BLaER1 treated with 17β-estradiol and CSF1 and Interleukin-3, amounts not matched to agents 10 nM and 100 nM (cell line): Measurements from ENCODE around the gene GMDS.

Experiments used
- H3K27ac ChIP-seq, 11 experiments: shearing (Covaris generic); formaldehyde crosslinking; 2 replicates each; pipeline ENCODE4 v1.8.1; 2022
- H3K27me3 ChIP-seq, 11 experiments: shearing (Covaris generic); formaldehyde crosslinking; 2 replicates each; pipeline ENCODE4 v1.8.1; 2022
- H3K36me3 ChIP-seq, 11 experiments: shearing (Covaris generic); formaldehyde crosslinking; 2 replicates each; pipeline ENCODE4 v1.8.1; 2022
- H3K4me1 ChIP-seq, 10 experiments: shearing (Covaris generic); formaldehyde crosslinking; 2 replicates each; pipeline ENCODE4 v1.8.1; 2022
- H3K4me2 ChIP-seq, 11 experiments: shearing (Covaris generic); formaldehyde crosslinking; 2 replicates each; pipeline ENCODE4 v1.8.1; 2022
- H3K4me3 ChIP-seq, 10 experiments: shearing (Covaris generic); formaldehyde crosslinking; 2 replicates each; pipeline ENCODE4 v1.8.1; 2022
- H3K9ac ChIP-seq, 11 experiments: shearing (Covaris generic); formaldehyde crosslinking; 2 replicates each; pipeline ENCODE4 v1.8.1; 2022
- H3K9me3 ChIP-seq, 11 experiments: shearing (Covaris generic); formaldehyde crosslinking; replicated peaks in 1 of 11; 2 replicates each; pipeline ENCODE4 v1.8.1; 2022
- H4K20me1 ChIP-seq, 11 experiments: shearing (Covaris generic); formaldehyde crosslinking; 2 replicates each; pipeline ENCODE4 v1.8.1; 2022
- Cebpa-rat ChIP-seq, 11 experiments: shearing (Covaris generic); IDR thresholded peaks; 2 replicates each; pipeline ENCODE4 v1.8.1; 2022

The GMDS gene

GRCh38 chr6:1708122-1708521 lies 537.3 kb downstream of the GMDS start:
- Histone ChIP-seq H3K36me3 (no peaks in the 10 kb centered on the region), H3K27me3 (no peaks in the 10 kb centered on the region), H3K4me3 (no peak overlapping the region), H4K20me1 (no peaks in the 10 kb centered on the region), H3K27ac (no peak overlapping the region), H3K9me3 (no peaks in the 10 kb centered on the region), H3K4me2 (no peak overlapping the region), H3K9ac (no peak overlapping the region), H3K4me1 (peaks cover 0 to 6% (median 0%) of the 10 kb centered on the region in 10 experiments; a peak in 2 of 20 replicates)
- no peak for TF ChIP-seq Cebpa-rat (IDR thresholded peaks at IDR 0.05)

GRCh38 chr6:1705630-1706029 lies 539.8 kb downstream of the GMDS start:
- Histone ChIP-seq H3K9ac (no peak overlapping the region), H3K27me3 (no peaks in the 10 kb centered on the region), H3K4me1 (peaks cover 0 to 6% (median 0%) of the 10 kb centered on the region in 10 experiments; a peak in 2 of 20 replicates), H3K4me2 (no peak overlapping the region), H3K9me3 (no peaks in the 10 kb centered on the region), H3K4me3 (no peak overlapping the region), H3K36me3 (no peaks in the 10 kb centered on the region), H4K20me1 (no peaks in the 10 kb centered on the region), H3K27ac (no peak overlapping the region)
- TF ChIP-seq Cebpa-rat (IDR thresholded peaks at IDR 0.05): no peak

- no peak overlapping the region for H3K27ac ChIP-seq
- no peaks in the 10 kb centered on the region for H3K27me3 ChIP-seq
- H3K9ac ChIP-seq: no peak overlapping the region
- no peak for TF ChIP-seq Cebpa-rat (IDR thresholded peaks at IDR 0.05)
- no peaks in the 10 kb centered on the region for H3K9me3 ChIP-seq
- H3K36me3 ChIP-seq: no peaks in the 10 kb centered on the region
- no peak overlapping the region for H3K4me3 ChIP-seq
- H4K20me1 ChIP-seq: no peaks in the 10 kb centered on the region
- no peak overlapping the region for H3K4me2 ChIP-seq
- peaks cover 0 to 6% (median 0%) of the 10 kb centered on the region in 10 experiments; a peak in 2 of 20 replicates for H3K4me1 ChIP-seq
Observed at GRCh38 chr6:1705183-1705582, 540.2 kb downstream of the GMDS start.

- Histone ChIP-seq H3K27me3 (no peaks in the 10 kb centered on the region), H3K36me3 (no peaks in the 10 kb centered on the region), H3K4me3 (no peak overlapping the region), H3K4me1 (peaks cover 0 to 6% (median under 1%) of the 10 kb centered on the region in 10 experiments; a peak in 5 of 20 replicates), H3K27ac (no peak overlapping the region), H4K20me1 (no peaks in the 10 kb centered on the region), H3K9ac (no peak overlapping the region), H3K9me3 (no peaks in the 10 kb centered on the region), H3K4me2 (no peak overlapping the region)
- TF ChIP-seq Cebpa-rat (IDR thresholded peaks at IDR 0.05): no peak
Observed at GRCh38 chr6:1704711-1705110, 540.7 kb downstream of the GMDS start.

GRCh38 chr6:1703923-1704322 lies 541.5 kb downstream of the GMDS start:
- H3K9ac ChIP-seq: no peak overlapping the region
- no peaks in the 10 kb centered on the region for H3K27me3 ChIP-seq
- no peak overlapping the region for H3K4me2 ChIP-seq
- H3K4me1 ChIP-seq: peaks cover 1 to 9% (median 7%) of the 10 kb centered on the region in 10 experiments; a peak in 18 of 20 replicates
- no peaks in the 10 kb centered on the region for H4K20me1 ChIP-seq
- no peak for TF ChIP-seq Cebpa-rat (IDR thresholded peaks at IDR 0.05)
- no peak overlapping the region for H3K27ac ChIP-seq
- no peak overlapping the region for H3K4me3 ChIP-seq
- no peaks in the 10 kb centered on the region for H3K36me3 ChIP-seq
- H3K9me3 ChIP-seq: no peaks in the 10 kb centered on the region

- Histone ChIP-seq H3K4me1 (peaks cover 8 to 15% (median 13%) of the 10 kb centered on the region in 10 experiments; a peak in 18 of 20 replicates), H3K4me3 (no peak overlapping the region), H3K9me3 (no peaks in the 10 kb centered on the region), H4K20me1 (no peaks in the 10 kb centered on the region), H3K27me3 (no peaks in the 10 kb centered on the region), H3K9ac (no peak overlapping the region), H3K4me2 (no peak overlapping the region), H3K36me3 (no peaks in the 10 kb centered on the region), H3K27ac (no peak overlapping the region)
- no peak for TF ChIP-seq Cebpa-rat (IDR thresholded peaks at IDR 0.05)
Observed at GRCh38 chr6:1703091-1703855, 542.1 kb downstream of the GMDS start.

- Histone ChIP-seq H3K27me3 (no peaks in the 10 kb centered on the region), H3K4me3 (no peak overlapping the region)
Observed at GRCh38 chr6:1702580-1703051, 542.8 kb downstream of the GMDS start.

GRCh38 chr6:1701668-1702353 lies 543.6 kb downstream of the GMDS start:
- Histone ChIP-seq H3K4me1 (peaks cover 12 to 18% (median 14%) of the 10 kb centered on the region in 10 experiments; a peak in 18 of 20 replicates), H3K27ac (no peak overlapping the region), H3K9me3 (no peaks in the 10 kb centered on the region), H3K27me3 (no peaks in the 10 kb centered on the region), H4K20me1 (no peaks in the 10 kb centered on the region), H3K4me3 (no peak overlapping the region), H3K36me3 (no peaks in the 10 kb centered on the region), H3K4me2 (no peak overlapping the region), H3K9ac (no peak overlapping the region)
- TF ChIP-seq Cebpa-rat (IDR thresholded peaks at IDR 0.05): no peak

More at GRCh38 chr6:1702580-1703051, 542.8 kb downstream of the GMDS start:
- Histone ChIP-seq H3K9ac (no peak overlapping the region), H3K36me3 (no peaks in the 10 kb centered on the region), H4K20me1 (no peaks in the 10 kb centered on the region), H3K9me3 (no peaks in the 10 kb centered on the region), H3K27ac (no peak overlapping the region), H3K4me1 (peaks cover 12 to 18% (median 14%) of the 10 kb centered on the region in 10 experiments; a peak in 18 of 20 replicates), H3K4me2 (no peak overlapping the region)
- no peak for TF ChIP-seq Cebpa-rat (IDR thresholded peaks at IDR 0.05)

- Histone ChIP-seq H3K36me3 (no peaks in the 10 kb centered on the region), H3K27me3 (no peaks in the 10 kb centered on the region), H3K9me3 (no peaks in the 10 kb centered on the region), H3K4me1 (peaks cover 12 to 18% (median 14%) of the 10 kb centered on the region in 10 experiments; a peak in 18 of 20 replicates), H4K20me1 (no peaks in the 10 kb centered on the region), H3K9ac (no peak overlapping the region), H3K4me3 (no peak overlapping the region), H3K27ac (no peak overlapping the region), H3K4me2 (no peak overlapping the region)
- no peak for TF ChIP-seq Cebpa-rat (IDR thresholded peaks at IDR 0.05)
Observed at GRCh38 chr6:1700278-1700967, 545.0 kb downstream of the GMDS start.
